C4-2B (cell line): ENCODE data around the gene ITGBL1.

ENCODE experiments used
- H3K27ac ChIP-seq: fragments of 450-650 bp; 2 replicates; pipeline ENCODE4 v1.5.1; 2017
- ZFX ChIP-seq: fragments of 450-650 bp; IDR thresholded peaks from 2 replicates; pipeline ENCODE4 v1.6.1; 2017
- TF ChIP-seq, protein P1 (sequence below): fragments of 450-650 bp; conservative IDR thresholded peaks from 2 replicates; pipeline ENCODE4 v1.5.1; 2017; ENCODE audit warnings: mild to moderate bottlenecking

The ITGBL1 gene, protein sequence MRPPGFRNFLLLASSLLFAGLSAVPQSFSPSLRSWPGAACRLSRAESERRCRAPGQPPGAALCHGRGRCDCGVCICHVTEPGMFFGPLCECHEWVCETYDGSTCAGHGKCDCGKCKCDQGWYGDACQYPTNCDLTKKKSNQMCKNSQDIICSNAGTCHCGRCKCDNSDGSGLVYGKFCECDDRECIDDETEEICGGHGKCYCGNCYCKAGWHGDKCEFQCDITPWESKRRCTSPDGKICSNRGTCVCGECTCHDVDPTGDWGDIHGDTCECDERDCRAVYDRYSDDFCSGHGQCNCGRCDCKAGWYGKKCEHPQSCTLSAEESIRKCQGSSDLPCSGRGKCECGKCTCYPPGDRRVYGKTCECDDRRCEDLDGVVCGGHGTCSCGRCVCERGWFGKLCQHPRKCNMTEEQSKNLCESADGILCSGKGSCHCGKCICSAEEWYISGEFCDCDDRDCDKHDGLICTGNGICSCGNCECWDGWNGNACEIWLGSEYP

DNA sequence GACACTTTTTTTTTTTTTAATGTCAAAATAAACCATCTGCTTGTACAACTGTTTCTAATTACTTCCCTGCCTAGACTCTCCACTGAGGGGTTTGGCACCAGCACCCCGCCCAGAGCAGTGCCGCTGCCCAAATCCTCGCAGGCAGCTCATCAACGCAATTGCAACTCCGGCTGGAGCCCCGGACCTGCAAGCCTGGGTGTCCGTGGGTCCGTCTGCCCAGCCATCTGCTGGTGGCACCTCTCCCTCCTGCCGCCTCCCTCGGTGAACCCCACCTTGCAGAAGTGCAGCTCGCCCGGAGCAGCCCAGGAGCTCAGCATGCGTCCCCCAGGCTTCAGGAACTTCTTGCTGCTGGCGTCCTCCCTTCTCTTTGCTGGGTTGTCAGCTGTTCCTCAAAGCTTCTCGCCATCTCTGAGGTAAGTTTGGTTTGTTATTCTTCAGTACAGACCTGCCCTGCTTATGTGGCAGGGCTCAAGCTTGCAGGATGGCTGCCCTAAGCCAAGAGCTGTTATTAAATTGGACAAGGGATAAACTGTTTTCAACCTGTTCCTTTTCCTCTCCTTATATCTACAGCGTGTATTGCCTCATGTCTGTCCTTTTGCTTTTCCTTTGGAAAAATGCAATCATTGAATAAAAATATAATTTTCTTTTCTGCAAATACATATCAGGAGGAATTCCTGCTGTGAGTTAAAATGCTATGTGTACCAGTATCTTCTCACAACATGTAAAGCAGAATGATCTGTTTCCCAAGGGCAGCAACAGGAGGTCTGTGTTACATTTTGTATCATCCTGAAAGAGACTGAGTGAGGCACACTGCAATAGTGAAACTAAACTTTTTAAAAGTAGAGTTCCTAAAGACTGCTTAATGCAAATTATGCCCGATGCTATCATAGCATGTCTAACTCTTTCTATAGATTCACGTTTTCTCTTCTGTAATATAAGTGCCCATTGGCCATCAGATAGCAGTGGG is at the start of gene ITGBL1:
Gene ITGBL1 (plus strand): TSS at position 157 of the 967 bp plus-strand sequence. CDS start 159 bp downstream, at position 316.
- TF ChIP-seq, protein P1, sequence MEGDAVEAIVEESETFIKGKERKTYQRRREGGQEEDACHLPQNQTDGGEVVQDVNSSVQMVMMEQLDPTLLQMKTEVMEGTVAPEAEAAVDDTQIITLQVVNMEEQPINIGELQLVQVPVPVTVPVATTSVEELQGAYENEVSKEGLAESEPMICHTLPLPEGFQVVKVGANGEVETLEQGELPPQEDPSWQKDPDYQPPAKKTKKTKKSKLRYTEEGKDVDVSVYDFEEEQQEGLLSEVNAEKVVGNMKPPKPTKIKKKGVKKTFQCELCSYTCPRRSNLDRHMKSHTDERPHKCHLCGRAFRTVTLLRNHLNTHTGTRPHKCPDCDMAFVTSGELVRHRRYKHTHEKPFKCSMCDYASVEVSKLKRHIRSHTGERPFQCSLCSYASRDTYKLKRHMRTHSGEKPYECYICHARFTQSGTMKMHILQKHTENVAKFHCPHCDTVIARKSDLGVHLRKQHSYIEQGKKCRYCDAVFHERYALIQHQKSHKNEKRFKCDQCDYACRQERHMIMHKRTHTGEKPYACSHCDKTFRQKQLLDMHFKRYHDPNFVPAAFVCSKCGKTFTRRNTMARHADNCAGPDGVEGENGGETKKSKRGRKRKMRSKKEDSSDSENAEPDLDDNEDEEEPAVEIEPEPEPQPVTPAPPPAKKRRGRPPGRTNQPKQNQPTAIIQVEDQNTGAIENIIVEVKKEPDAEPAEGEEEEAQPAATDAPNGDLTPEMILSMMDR, result no peak
- TF ChIP-seq ZFX, result no peak
- no peak within 1 kb of the TSS for H3K27ac ChIP-seq

DNA sequence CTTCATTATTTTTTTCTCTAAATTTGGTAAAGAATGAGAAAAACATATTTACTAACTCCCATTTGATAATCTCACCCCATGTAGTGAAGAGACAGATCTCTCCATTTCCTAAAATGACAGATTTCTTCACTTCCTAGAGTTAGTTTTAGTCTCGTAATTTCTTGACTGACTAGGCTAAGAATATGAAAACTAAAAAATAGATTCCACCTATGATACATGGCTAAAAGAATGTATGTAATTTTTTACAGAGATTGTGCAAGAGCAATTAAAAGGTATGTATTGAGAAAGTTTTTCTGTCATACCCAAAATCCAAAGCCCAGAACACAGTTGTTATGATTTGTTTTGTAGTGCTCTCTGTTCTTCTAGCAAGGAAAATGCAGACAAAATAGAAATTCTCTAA is 45.7 kb upstream of the ITGBL1 start:
- H3K27ac ChIP-seq, result no peak overlapping the region
- TF ChIP-seq, protein P1, result no peak
- TF ChIP-seq ZFX, result no peak

DNA sequence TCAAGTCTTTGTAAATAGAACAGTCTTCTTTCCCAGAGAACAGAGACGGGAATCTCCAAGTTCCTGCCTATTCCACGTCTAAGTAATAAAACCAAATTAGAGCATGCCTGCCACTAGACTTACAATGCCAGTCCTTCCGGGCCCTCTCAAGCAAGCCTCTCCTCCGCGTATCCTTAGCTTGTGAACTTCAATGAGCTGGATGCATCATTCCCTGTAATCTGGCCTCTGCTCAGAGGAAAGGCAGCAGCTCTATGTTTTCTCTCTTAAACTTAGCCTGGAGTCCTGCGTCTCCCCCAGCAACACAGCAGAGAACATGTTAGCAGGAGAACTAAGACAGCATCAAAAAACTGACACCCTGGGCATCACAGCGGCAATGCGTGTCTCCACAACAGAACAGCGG is 44.3 kb upstream of the ITGBL1 start:
- no peak for TF ChIP-seq ZFX
- TF ChIP-seq, protein P1, result no peak
- H3K27ac ChIP-seq, result no peak overlapping the region

DNA sequence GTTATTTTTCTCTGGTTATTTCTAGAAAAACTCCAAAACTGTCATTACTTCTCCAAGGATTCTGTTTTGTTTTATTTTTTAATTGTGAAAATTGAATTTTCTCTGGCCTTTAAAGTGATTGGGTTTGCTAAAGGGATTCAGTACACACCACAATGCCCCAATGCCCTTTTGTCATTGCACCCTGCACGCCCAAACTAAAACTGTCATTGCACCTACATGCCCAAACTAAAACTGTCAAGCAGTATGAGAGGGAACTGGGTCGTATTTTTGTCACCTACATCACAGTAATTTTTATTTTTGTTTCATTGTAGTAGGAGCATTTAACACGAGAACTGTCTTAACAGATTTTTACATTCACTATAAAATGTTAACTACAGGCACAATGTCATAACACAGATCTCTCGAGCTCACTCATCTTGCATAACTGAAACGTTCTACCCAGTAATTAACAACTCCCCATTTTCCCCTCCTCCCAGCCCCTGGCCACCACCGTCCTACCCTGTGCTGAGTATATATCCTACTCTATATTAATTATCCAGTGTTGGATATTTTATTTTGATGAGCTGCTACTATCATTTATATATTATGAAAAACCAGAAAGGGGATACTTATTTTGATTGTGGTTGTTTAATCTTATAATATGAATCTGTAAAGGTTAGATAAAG is 43.4 kb upstream of the ITGBL1 start:
- no peak overlapping the region for H3K27ac ChIP-seq
- no peak for TF ChIP-seq ZFX
- TF ChIP-seq, protein P1, result no peak

DNA sequence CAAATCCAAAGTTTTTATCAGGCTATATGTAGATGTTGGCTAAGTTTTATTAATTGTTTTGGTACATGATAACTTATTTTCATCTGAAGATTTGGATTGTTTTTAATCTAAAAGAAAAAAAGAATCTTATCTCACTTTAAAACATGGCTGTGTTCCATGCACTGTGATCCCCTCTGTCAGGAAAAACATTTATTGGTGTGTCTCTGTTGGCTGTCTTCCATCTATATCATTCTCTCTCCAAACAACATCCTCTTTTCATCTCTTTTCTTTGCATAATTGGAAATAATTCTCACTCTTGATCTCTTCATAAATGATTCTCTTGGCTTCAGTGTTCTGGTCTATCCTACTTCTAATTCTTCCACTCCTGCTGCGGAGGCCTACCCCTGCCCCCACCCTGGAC is 40.4 kb upstream of the ITGBL1 start:
- no peak for TF ChIP-seq ZFX
- TF ChIP-seq, protein P1, result no peak
- no peak overlapping the region for H3K27ac ChIP-seq

DNA sequence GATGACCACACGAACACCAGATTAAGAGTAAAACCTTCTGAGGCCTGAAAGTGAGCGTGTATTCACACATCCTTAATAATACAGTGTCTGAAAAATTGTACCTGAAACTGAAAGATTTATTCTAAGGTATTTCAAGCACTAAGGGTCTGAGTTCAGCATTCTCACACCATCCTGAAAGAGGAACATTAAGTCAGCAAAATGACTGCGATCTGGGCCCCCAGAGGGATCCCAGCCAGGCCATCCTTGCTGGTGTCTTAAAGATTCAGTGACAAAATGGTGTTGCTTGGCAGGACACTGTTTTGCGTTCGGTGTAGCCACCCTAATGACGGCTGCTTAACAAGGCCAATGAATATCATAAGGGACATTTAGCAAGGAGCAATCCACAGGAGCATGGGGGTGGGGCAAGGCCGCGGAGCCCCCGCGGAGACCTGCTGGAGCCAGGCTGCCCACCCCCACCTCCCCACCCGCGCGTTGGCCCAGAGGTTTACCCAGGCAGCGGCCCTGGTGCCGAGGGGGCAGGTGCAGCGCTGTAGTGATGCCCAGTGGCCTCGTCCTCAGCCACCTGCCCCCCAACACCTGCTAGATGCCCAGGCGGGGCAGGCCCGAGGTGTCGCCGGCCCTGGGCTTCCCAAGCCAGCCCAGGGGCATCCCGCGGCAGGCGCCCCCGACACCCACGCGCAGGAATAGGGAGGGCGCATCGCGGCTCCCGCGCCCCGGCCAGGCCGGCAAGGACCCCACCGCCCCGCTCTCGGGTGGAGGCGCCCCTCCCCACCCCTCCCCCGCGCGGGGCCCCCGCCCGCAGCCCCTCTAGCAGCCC is 36.9 kb upstream of the ITGBL1 start:
- TF ChIP-seq, protein P1, result no peak

More for the DNA sequence above, 36.9 kb upstream of the ITGBL1 start:
- no peak overlapping the region for H3K27ac ChIP-seq
